ENCODE measurements around the gene EIF4EBP2.

The EIF4EBP2 gene

GRCh38 chr10:70379581-70380176, 24.3 kb upstream of the EIF4EBP2 start:
- no peak overlapping the region for H3K4ac ChIP-seq (ENCODE audit: low read length)
- H3K4me2 ChIP-seq (ENCODE audit: insufficient read depth, low read length, poor library complexity, severe bottlenecking), result no peak overlapping the region
- H3K9ac ChIP-seq (ENCODE audit: low read depth, low read length, poor library complexity), result no peak overlapping the region
- no peak overlapping the region for H3K23ac ChIP-seq (ENCODE audit: low read depth, low read length, poor library complexity)
- H2BK12ac ChIP-seq (ENCODE audit: low read length), result no peak overlapping the region
- H4K91ac ChIP-seq (ENCODE audit: low read depth, low read length, poor library complexity), result no peak overlapping the region
- H3K36me3 ChIP-seq (replicated peaks in 1 of 2; ENCODE audit: control insufficient read depth in 2 of 2, insufficient read depth in 2 of 2, low read length in 2 of 2), result peaks cover 7 to 12% of the 10 kb centered on the region in 2 donors
- H3K4me3 ChIP-seq (ENCODE audit: low read length in 2 of 2), result no peak overlapping the region
- H2BK5ac ChIP-seq (ENCODE audit: low read length), result no peak overlapping the region
- no CpG with 5 or more reads among the region's 14 CpGs for WGBS, 2 donors (ENCODE audit: extremely low coverage in 2 of 2, insufficient read length in 2 of 2, insufficient replicate concordance in 1 of 2)
- H2AK5ac ChIP-seq (ENCODE audit: low read depth, low read length), result no peak overlapping the region
- no peak overlapping the region for H4K8ac ChIP-seq (ENCODE audit: low read depth, low read length)
- H3K27ac ChIP-seq (replicated peaks; ENCODE audit: low read length), result no peak overlapping the region
- peaks cover 0 to 15% of the 10 kb centered on the region in 2 donors for H3K9me3 ChIP-seq (replicated peaks in 1 of 2; ENCODE audit: control insufficient read depth in 2 of 2, insufficient read depth in 1 of 2, low read depth in 1 of 2, low read length in 2 of 2)
- no peak overlapping the region for H3K18ac ChIP-seq (ENCODE audit: low read length)
- peaks cover 3 to 9% of the 10 kb centered on the region in 2 donors for H3K4me1 ChIP-seq (ENCODE audit: control insufficient read depth in 2 of 2, insufficient read depth in 1 of 2, low read depth in 1 of 2, low read length in 2 of 2)
- H3K14ac ChIP-seq (ENCODE audit: low read length), result no peak overlapping the region
- no peak overlapping the region for H2BK120ac ChIP-seq (ENCODE audit: low read depth, low read length)
- H2AFZ ChIP-seq (ENCODE audit: low read length), result no peak overlapping the region
- no peaks in the 10 kb centered on the region for H3K79me1 ChIP-seq (ENCODE audit: low read depth, low read length)
- no peak for DNase-seq (ENCODE audit: low spot score)
- no peaks in the 10 kb centered on the region for H3K27me3 ChIP-seq (ENCODE audit: control insufficient read depth in 3 of 3, insufficient read depth in 3 of 3, low read depth in 1 of 3, low read length in 3 of 3)
- H2BK15ac ChIP-seq (ENCODE audit: low read length), result no peak overlapping the region

GRCh38 chr10:70380350-70381135, 23.4 kb upstream of the EIF4EBP2 start:
- no CpG with 5 or more reads among the region's 7 CpGs for WGBS, 2 donors (ENCODE audit: extremely low coverage in 2 of 2, insufficient read length in 2 of 2, insufficient replicate concordance in 1 of 2)

GRCh38 chr10:70381471-70382421, 22.2 kb upstream of the EIF4EBP2 start:
- Histone ChIP-seq H2BK15ac (ENCODE audit: low read length) (no peak overlapping the region), H3K79me1 (ENCODE audit: low read depth, low read length) (no peaks in the 10 kb centered on the region), H3K18ac (ENCODE audit: low read length) (peak overlapping the region; percentile 92), H3K9ac (ENCODE audit: low read depth, low read length, poor library complexity) (peak overlapping the region; percentile 87), H4K91ac (ENCODE audit: low read depth, low read length, poor library complexity) (no peak overlapping the region), H2AK5ac (ENCODE audit: low read depth, low read length) (peak overlapping the region; percentile 23), H3K27ac (replicated peaks; ENCODE audit: low read length) (peak overlapping the region; percentile 59), H3K36me3 (replicated peaks in 1 of 2; ENCODE audit: control insufficient read depth in 2 of 2, insufficient read depth in 2 of 2, low read length in 2 of 2) (peaks cover 0 to 2% of the 10 kb centered on the region in 2 donors), H2AFZ (ENCODE audit: low read length) (peak overlapping the region; percentile 95), H3K4me2 (ENCODE audit: insufficient read depth, low read length, poor library complexity, severe bottlenecking) (peak overlapping the region; percentile 98), H4K8ac (ENCODE audit: low read depth, low read length) (no peak overlapping the region), H3K27me3 (ENCODE audit: control insufficient read depth in 3 of 3, insufficient read depth in 3 of 3, low read depth in 1 of 3, low read length in 3 of 3) (no peaks in the 10 kb centered on the region), H3K14ac (ENCODE audit: low read length) (peak overlapping the region; percentile 60), H3K4ac (ENCODE audit: low read length) (no peak overlapping the region), H3K23ac (ENCODE audit: low read depth, low read length, poor library complexity) (peak overlapping the region; percentile 50), H3K4me1 (ENCODE audit: control insufficient read depth in 2 of 2, insufficient read depth in 1 of 2, low read depth in 1 of 2, low read length in 2 of 2) (peaks cover 3 to 9% of the 10 kb centered on the region in 2 donors), H2BK5ac (ENCODE audit: low read length) (peak overlapping the region; percentile 11), H2BK12ac (ENCODE audit: low read length) (no peak overlapping the region), H2BK120ac (ENCODE audit: low read depth, low read length) (peak overlapping the region; percentile 40), H3K9me3 (replicated peaks in 1 of 2; ENCODE audit: control insufficient read depth in 2 of 2, insufficient read depth in 1 of 2, low read depth in 1 of 2, low read length in 2 of 2) (peaks cover 0 to 15% of the 10 kb centered on the region in 2 donors), H3K4me3 (ENCODE audit: low read length in 2 of 2) (peak overlapping the region; percentile 83 to 93)
- no CpG with 5 or more reads among the region's 61 CpGs for WGBS, 2 donors (ENCODE audit: extremely low coverage in 2 of 2, insufficient read length in 2 of 2, insufficient replicate concordance in 1 of 2)
- DNase-seq (ENCODE audit: low spot score), result no peak

More at GRCh38 chr10:70380350-70381135, 23.4 kb upstream of the EIF4EBP2 start:
- Histone ChIP-seq H3K23ac (ENCODE audit: low read depth, low read length, poor library complexity) (no peak overlapping the region), H3K9me3 (replicated peaks in 1 of 2; ENCODE audit: control insufficient read depth in 2 of 2, insufficient read depth in 1 of 2, low read depth in 1 of 2, low read length in 2 of 2) (peaks cover 0 to 15% of the 10 kb centered on the region in 2 donors), H3K9ac (ENCODE audit: low read depth, low read length, poor library complexity) (no peak overlapping the region), H3K14ac (ENCODE audit: low read length) (no peak overlapping the region), H3K18ac (ENCODE audit: low read length) (no peak overlapping the region), H2AFZ (ENCODE audit: low read length) (no peak overlapping the region), H3K36me3 (replicated peaks in 1 of 2; ENCODE audit: control insufficient read depth in 2 of 2, insufficient read depth in 2 of 2, low read length in 2 of 2) (peaks cover under 1 to 4% of the 10 kb centered on the region in 2 donors), H3K4ac (ENCODE audit: low read length) (no peak overlapping the region), H3K4me1 (ENCODE audit: control insufficient read depth in 2 of 2, insufficient read depth in 1 of 2, low read depth in 1 of 2, low read length in 2 of 2) (peaks cover 3 to 9% of the 10 kb centered on the region in 2 donors), H2BK120ac (ENCODE audit: low read depth, low read length) (no peak overlapping the region), H3K79me1 (ENCODE audit: low read depth, low read length) (no peaks in the 10 kb centered on the region), H2AK5ac (ENCODE audit: low read depth, low read length) (no peak overlapping the region), H2BK5ac (ENCODE audit: low read length) (no peak overlapping the region), H3K4me2 (ENCODE audit: insufficient read depth, low read length, poor library complexity, severe bottlenecking) (no peak overlapping the region), H2BK15ac (ENCODE audit: low read length) (no peak overlapping the region), H3K4me3 (ENCODE audit: low read length in 2 of 2) (peak overlapping the region in 1 of 2 donors; percentile 13), H4K8ac (ENCODE audit: low read depth, low read length) (no peak overlapping the region), H3K27me3 (ENCODE audit: control insufficient read depth in 3 of 3, insufficient read depth in 3 of 3, low read depth in 1 of 3, low read length in 3 of 3) (no peaks in the 10 kb centered on the region), H3K27ac (replicated peaks; ENCODE audit: low read length) (no peak overlapping the region), H4K91ac (ENCODE audit: low read depth, low read length, poor library complexity) (no peak overlapping the region), H2BK12ac (ENCODE audit: low read length) (no peak overlapping the region)
- no peak for DNase-seq (ENCODE audit: low spot score)
